NCI-H774 (cell line): ENCODE measurements around the gene CAPN1.
"Not testable (repeated sequence)": the region's sequence is repeated elsewhere in the genome, so short reads cannot be mapped to it uniquely, and the experiment has no call there.

Experiments
- DNase-seq: peaks from one replicate; lab custom pipeline; 2025; lab: John Stamatoyannopoulos, UW

Gene CAPN1

DNA sequence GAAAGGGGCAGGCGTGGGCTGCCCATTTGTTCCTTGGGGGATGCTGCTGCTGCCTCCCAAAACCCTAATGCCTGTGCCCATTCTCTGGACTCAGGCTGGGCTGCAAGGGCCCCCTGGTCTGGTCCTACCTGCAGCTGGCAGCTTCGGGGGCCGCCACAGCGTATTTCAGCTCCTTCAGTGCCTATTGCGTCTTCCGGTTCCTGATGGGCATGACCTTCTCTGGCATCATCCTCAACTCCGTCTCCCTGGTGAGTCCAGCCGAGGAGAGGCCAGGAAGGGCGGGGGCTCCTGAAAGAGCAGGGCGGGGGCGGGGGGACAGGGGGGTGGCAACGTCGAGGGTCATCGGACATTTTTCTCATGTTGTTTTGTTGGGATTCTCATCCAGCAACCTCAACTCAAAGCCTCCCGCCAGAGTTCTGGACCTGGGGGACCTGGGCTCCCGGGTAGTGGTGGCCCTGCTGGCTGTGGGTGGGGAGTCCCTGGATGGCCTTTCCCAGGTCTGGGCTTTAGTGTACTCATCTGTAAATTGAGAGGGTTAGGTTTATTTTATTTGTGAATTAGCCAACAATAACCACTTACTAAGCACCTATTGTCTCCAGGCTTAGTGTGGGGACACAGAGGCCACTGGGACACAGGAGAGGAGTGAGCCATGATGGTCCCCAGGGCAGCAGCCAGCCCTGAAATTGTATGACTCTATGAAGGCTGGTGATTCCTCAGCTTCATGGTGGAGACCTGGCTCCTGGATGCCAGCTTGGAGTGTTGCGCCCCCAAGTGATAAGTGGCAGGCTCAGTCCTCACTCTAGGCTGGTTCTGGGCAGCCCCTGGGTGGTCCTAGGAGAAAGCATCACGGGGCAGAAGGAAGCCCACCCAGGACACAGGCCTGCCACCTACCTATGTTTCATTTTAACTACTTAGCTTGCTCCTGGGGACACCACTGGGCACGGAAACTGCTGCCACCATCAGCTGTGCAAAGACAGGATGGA is 36.0 kb downstream of the CAPN1 start:
- no peak for DNase-seq

DNA sequence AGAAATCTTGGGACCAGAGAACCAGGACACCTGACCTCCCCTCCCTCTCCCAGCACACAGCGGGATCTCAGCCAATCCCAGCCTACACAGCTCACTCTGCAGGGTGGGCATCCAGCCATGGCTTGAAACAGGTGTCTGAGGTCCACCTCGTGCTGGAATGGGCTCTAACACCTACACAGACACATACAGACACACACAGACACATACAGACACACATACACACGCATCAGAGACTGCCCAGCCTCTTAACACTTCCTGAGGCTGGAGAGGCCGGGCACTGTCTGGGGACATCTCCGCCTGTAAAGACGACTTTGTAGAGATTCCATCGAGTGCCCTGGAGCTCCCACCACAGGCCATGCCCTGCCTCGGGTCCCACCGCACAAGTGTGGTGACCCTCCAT is 36.7 kb downstream of the CAPN1 start:
- no peak for DNase-seq

- DNase-seq, result no peak
Observed at GRCh38 chr11:65219930-65220213, 38.1 kb downstream of the CAPN1 start.

GRCh38 chr11:65221026-65221425 is 39.3 kb downstream of the CAPN1 start:
- DNase-seq, result no peak

DNA sequence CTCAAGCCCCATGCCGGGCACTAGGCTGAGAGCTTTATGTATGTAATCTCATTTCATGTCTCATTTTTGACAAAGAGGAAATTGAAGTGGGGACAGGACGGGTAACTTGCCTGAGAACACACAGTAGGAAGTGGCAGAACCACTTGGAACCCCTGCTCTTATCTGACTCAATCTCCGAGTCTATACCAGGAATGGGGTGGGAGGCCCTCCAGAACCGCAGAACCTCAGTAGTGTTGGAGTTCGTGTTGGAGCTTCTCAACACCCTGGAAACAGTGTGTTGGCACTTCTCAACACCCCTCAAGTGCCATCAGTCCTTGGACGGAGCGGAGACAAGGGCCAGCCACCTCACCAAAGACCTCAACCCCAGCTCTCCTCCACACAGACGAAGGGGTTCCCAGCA is 41.3 kb downstream of the CAPN1 start:
- DNase-seq, result no peak

- no peak for DNase-seq
Observed at GRCh38 chr11:65224930-65225278, 43.2 kb downstream of the CAPN1 start.

GRCh38 chr11:65225279-65226102 is 43.8 kb downstream of the CAPN1 start:
- no peak for DNase-seq

DNA sequence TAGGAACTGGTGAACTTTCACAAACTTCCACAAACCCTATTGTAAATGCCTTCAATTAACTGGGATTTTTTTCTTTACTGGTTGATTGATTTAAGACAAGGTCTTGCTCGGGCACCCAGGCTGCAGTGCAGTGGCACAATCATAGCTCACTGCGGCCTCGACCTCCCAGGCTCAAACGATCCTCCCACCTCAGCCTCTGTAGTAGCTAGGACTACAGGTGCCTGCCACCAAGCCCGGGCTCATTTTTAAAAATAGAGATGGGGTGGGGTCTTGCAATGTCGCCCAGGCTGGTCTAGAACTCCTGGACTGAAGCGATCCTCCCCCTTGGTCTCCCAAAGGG is 44.3 kb downstream of the CAPN1 start:
- no peak for DNase-seq

GRCh38 chr11:65227879-65228278 is 46.2 kb downstream of the CAPN1 start:
- no peak for DNase-seq

- DNase-seq, result no peak
Observed at GRCh38 chr11:65236194-65237059, 54.7 kb downstream of the CAPN1 start.

GRCh38 chr11:65238302-65238701 is 56.6 kb downstream of the CAPN1 start:
- not testable (repeated sequence) for DNase-seq

DNA sequence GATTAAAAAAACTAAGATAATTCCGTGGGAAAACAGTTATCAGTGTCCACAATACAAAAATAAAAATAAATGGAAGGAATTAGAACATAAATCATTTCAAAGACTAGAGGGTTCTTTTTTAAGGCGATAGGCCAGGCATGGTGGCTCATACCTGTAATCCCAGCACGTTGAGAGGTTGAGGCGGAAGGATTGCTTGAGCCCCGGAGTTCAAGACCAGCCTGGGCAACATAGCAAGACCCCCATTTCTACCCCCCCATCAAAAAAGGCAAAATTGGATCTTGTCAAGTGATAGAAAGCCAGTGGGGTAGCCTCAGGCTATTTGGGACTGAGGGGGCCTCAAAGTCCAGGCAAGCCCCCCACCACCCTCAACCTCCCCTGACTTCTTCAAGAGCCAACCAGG is 59.4 kb downstream of the CAPN1 start:
- no peak for DNase-seq

DNA sequence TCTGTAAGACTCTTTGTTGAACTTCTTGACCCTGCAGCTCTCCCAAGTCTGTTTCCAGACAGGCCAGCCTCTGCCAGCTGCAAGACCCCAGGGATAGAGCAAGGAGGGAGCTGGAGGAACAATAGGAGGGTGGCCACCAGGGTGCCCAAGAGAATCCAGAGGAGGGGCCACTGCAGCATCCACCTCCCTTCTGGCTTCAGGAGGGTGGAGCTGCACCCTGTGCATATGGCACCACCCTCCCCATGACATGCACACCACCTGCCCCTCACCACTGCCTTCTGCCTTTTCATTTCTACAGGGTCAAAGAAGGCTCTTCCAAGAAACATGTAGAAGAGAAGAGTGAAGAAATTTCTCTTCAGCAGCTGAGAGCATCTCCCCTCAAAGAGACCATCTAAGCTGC is 60.0 kb downstream of the CAPN1 start:
- DNase-seq, result no peak

GRCh38 chr11:65242389-65242788 is 60.7 kb downstream of the CAPN1 start:
- no peak for DNase-seq

DNA sequence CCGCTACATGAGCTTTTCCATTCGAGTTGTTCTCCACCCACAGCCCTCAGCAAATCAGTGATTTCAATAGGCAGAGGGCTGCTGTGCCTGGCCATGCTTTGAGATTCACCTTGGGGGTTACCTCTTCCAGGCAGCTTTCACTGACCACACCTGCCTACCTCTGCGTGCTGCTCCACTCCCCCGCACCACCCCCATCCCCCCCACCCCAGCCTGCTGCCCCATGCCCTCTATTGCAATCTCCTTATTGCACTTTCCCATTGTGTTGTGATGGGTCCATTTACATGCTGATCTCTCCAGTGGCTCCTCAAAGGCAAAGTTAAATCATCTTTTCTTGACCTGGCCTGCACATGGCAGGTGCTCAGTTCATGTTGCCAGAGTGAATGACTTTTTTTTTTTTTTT is 62.1 kb downstream of the CAPN1 start:
- no peak for DNase-seq

GRCh38 chr11:65245046-65245445 is 63.3 kb downstream of the CAPN1 start:
- not testable (repeated sequence) for DNase-seq

- DNase-seq, result no peak
Observed at GRCh38 chr11:65246506-65246905, 64.8 kb downstream of the CAPN1 start.

DNA sequence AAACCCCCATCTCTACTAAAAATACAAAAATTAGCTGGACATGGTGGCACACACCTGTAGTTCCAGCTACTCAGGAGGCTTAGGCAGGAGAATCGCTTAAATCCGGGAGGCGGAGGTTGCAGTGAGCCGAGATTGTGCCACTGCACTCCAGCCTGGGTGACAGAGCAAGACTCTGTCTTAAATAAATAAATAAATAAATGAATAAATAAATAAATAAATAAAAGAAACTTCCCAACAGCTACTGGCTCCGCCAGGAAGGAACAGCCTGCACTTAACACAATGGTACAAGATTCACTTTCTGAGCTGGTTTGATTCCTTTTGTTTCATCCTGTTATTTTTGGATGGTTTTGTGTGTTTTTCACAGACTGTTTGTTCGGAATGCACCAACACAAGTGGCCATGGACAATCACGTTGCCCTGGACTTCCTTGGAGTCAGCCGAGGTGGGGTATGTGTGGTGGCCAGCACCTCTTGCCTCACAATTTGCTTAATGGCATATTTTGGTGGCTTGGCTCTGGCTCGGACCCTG is 66.5 kb downstream of the CAPN1 start:
- not testable (repeated sequence) for DNase-seq

- DNase-seq, result no peak
Observed at GRCh38 chr11:65251476-65251875, 69.7 kb downstream of the CAPN1 start.

GRCh38 chr11:65254724-65255123 is 73.0 kb downstream of the CAPN1 start:
- no peak for DNase-seq

GRCh38 chr11:65258988-65259387 is 77.3 kb downstream of the CAPN1 start:
- DNase-seq, result no peak

- DNase-seq, result no peak
Observed at GRCh38 chr11:65260302-65260701, 78.6 kb downstream of the CAPN1 start.
